T-helper 9 cell (primary cell): ENCODE data around the gene SCP2.

Experiments used
- DNase-seq: peaks from one replicate; pipeline ENCODE4 v3.0.0-alpha.2; 2020

Gene SCP2

DNA sequence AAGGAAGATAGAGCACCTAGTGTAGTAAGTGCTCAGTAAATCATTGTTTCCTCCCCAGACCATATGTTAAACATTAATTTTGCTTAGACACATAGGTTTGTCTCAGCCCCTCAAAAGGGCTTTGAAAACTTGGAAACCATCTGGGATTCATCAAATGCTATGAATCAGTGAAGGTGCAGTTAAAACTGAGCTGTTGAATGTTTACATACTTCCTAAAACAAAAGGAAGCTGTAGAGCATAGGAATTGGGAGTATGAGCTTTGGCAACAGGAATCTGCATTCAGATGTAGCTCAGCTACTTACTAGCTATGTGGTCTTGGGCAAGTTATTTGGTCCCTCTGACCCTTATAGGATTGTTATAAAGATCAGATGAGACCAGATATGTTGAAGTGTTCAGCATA lies 116.2 kb downstream of the SCP2 start:
- no peak for DNase-seq

DNA sequence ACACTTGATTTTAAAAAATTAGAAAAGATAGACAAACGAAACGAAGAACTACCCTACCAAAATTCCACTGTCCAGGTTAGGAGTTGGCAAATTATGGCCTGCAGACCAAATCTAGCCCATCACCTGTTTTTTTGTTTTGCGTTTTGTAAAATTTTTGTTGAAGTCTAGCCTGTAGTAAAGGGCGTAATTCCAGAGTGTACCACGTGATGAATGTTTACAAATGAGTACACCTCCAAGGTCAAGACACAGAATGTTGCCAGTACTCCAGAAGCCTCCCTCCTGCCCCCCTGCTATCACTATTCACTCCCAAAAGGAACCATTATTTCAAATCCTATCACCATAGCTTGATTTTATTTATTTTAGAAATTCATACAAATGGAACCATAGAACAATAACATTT lies 117.8 kb downstream of the SCP2 start:
- DNase-seq: no peak

DNA sequence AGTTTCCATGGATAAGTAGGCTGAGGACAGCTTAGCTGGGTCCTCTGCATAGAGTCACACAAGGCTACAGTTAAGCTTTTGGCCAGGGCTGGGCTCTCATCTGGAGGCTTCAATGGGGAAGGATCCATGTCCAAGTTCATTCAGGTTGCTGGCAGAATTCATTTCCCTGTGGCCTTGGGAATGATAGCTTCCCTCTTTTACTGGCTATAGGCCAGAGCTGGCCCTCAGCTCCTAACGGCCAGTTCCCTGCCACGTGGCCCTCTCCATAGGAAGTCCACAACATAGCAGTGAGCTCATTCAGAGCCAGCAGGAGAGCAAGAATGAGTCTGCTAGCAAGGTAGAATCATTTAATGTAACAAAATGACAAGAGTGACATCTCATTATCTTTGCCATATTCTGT lies 119.9 kb downstream of the SCP2 start:
- no peak for DNase-seq

DNA sequence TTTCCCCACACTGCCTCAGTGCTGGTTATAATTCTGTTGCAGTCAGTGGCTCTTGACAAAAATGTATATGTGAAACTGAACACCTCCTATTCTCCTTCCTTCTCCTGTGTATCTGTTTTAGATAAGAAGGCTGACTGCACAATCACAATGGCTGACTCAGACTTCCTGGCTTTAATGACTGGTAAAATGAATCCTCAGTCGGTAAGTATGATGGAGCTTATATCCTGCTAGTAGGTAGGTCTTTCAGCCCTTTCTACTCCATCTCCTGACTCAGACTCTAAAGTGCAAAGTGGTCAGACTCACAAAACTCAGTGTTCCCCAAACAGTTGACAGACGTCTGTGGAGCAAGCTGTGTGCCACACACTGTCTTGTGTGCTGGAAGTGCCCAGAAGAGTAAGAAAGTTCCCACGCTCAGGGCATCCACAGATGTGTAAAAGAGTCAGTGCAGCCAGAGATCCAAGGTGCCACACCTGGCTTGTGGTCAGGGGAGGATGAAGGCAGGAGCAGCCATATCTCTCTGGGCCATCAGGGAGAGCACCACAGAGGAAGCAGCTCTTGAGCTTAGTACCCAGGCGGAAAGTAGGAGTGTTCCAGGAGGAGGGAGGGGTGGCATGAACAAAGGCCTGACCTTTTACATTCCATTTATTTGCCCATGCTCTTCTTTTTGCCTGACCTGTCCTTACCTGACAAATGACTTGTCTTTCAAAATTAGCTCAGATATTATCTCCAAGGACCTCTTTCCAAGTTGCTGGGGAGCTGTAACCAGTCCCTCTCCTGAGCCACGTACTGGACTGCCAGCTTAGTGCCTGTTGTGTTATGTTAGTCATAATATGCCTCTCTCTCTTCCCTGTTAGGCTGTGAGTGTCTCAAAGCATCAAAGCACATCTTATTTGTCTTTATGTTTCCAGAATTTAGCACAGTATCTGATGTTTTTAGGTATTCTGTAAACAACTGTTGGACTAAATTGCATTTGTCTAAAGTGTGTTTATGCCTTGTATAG lies 121.0 kb downstream of the SCP2 start:
- DNase-seq: no peak

DNA sequence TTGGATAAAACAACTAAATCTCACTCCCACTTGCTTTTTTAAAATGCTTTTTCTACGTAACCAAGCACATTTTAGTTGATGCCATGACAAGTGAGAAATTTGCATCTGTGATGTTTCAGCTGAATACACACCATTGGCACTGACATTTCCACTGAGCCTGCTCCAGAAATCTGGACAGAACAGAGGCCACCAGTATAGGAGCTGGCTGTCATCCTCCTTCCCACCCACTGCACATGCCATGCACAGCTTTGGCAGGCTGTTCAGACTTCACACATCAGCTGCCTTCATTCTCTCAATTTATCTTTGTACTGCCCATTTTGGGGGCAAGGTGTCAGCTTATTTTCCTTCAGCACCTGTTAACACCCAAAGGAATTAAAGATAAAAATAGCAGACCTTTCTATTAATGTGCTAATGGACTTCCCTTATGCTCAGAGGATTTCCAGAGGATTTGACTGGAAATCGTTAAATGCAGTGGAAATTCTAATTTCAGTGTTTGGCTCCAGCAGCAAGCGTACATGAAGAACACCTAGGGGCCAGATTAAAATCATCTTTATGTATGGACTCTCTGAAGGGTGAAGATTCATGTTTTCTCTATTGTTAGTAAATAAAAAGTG lies 122.0 kb downstream of the SCP2 start:
- DNase-seq: no peak

DNA sequence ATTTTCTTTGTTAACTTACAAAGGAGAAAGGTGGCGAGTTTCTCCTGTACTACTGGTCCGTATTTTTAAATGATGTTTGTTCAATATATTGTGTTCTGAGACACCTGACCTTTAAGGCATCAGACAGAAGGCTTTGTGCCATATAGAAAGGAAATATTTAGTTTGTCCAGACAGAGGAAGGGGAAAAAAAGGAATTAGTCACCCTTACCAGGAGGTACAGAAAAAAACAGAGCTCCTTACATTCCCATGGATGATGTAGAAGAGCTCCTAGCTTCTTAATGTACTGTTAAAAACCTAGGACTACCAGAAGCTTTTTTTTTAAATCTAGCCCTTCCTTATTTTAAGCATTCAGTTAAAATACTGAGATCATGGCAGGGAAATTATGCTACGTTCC lies 122.5 kb downstream of the SCP2 start:
- DNase-seq: no peak

DNA sequence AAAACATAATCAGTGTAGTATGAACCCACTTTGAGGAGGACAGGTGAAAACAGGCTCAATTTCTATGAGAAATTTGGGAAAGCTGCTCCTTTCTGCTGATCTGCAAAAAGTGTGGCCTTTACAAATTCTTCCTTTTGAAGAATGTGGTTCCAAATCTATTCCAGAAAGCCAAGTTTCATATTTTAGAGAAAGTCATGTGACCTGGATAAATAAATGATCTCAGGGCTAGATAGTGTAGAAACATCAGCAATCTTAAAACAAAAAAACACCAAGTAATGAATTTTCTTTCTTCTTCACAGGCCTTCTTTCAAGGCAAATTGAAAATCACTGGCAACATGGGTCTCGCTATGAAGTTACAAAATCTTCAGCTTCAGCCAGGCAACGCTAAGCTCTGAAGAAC lies 123.2 kb downstream of the SCP2 start:
- DNase-seq: no peak

DNA sequence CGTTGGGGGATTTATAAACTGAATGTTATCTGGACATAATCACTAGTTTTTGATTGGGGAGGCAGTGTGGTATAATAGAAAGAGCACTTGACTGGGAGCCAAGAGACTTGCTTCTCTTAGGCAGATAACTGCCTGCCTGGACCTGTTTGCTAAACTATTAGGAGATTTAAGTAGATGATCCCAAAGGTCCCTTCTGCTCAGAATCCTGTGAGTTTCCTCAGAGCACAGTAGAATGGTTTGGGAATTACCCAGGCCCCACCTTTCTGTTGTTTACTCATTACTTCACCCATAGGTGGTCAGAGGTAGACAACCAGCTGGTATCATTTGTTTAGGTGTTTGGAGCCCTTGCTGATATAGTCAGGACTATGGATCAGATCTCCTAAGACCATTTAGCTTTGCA lies 124.6 kb downstream of the SCP2 start:
- DNase-seq: no peak

DNA sequence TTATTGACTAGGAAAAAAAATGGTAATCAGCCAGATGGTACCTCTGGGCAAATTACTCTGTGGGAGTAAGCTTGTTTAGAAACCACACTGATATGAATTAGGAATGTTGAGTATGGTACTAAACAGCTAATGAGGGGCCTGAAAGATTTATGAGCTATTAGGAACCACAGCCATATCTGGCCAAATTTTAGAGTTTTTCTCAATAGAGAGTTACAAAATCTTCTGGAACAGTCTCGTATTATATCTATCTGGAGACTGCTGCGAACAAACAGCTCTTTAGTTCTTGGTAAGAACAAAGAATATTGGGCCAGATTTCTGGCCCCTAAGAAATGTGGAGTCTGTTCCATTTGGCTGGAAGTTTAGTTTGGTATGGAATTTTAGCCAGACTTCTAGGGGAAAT lies 130.1 kb downstream of the SCP2 start:
- no peak for DNase-seq

DNA sequence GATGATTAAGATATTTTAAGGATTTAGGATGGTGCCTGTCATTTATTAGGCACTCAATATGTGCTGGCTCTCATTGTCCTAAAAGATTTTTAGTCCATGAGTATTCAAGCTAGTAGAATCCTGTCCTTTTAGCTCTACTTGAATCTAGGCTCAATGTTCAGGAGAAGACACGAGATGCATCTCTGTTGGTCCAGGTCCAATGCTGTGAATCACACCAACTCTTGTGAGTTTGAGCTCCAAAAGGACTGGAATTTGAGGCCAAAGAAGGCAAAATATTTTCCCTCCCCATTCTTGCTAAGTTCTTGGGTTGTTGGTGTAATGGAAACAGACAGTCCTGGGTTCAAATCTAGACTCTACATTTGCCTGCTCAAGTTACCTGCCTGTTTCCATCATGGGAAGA lies 133.5 kb downstream of the SCP2 start:
- DNase-seq: no peak

DNA sequence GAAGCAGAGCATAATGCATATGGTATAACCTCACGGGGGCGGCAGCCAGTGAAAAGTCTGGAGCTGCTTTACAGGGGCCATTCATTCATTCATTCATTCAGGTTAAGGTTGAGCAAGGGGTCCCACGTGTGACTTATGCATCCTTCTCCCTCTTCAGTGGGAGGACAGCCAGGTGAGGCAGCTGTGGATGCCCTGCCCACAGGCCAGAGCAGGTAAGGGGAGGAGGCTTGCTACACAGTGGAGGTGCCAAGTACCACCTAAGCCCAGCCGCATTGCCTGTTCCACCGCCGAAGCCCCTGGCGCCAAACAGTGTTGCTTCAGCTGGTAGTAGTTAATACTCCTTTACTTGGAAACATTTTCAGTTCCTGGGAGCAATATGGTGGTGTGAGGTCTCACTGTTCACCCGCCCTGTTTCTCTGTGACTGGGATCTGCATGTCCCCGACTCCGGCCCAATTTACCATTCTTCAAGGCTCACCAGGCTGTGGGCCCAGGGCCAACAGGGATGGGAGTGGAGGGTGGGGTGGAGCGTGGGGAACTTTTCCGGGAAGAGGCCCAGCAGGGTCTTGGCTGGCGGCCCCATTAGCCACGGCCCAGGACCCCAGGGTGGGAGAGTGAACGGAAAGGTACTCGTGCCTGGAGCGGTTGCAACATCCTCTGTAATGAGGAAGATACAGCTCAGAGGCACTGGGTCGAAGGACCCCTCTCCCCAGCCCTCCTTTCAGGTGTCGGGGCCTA lies 134.2 kb downstream of the SCP2 start:
- DNase-seq: no peak

DNA sequence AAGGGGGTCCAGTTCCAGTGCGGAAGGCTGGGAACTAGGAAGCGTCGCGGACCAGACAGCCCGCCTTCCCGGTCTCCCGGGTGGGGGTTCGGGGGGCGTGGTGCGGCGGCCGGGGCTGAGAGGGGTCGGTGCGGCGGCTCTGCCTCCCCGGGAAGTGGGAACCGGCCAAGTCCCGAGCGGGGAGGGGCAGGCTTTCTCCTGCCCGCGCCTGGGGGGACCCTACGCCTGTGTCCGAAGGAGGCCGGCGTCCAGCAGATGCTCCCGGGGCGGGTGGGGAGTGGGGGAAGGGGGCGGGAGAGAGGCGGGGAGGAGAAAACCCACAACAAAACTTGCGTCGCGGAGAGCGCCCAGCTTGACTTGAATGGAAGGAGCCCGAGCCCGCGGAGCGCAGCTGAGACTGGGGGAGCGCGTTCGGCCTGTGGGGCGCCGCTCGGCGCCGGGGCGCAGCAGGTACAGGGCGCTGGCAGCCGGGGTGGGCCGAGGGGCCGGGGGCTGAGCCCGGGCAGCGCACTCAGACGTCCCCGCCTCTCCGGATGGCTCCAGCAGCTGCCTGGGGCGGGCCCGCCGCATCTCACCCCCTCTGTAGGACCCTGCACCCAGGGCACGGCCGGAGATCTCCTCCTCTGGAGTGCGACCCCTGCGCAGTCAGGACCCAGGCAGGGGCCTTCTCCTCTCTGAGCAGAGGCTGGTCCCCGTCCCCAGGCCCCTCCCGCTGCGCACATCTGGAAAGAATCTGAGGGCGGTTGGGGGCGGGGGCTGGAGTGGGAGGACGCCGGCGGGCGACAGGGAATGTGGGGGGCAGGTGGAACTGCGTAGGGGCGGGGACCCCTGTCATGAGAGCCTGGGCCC lies 135.0 kb downstream of the SCP2 start, which contains the start of gene PODN:
PODN (plus strand) TSS at position 355 of the 849 bp plus-strand sequence. CDS start 7,643 bp downstream, outside the sequence.
- no peak for DNase-seq

DNA sequence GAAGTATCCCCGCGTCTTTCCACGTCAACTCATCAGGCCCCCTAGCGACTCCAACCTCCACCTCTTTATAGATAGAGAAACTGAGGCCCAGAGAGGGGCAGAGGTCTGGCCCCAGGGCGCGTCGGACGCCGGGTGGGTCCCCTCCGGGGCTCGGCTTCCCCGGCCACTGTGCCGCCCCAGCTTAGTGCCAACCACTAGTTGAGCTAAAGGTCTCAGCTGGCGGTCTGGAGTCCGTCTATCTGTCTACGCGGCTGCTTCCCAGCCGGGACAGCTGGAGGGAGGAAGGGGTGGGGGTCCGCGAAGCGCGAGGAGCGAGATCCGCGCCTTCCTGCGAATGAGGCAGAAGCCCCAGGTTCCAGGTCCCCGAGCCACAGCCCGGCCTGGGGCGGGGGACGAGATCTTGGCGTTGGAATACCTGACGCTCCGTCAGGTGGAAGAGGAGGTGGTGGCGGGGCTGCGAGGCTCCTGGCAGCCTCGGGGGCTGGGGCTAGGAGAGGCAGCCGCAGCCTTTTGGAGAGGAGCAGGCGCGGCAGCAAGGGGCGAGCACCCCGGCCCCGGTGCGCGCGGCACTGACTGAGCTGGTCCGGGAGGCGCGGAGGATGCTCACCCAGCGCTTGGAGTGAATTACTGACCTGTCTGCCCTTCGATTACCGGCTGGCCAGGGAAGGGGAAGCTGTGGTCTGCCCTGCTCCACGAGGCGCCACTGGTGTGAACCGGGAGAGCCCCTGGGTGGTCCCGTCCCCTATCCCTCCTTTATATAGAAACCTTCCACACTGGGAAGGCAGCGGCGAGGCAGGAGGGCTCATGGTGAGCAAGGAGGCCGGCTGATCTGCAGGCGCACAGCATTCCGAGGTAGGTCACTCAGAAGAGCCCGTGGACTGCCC lies 135.9 kb downstream of the SCP2 start:
- DNase-seq: no peak

DNA sequence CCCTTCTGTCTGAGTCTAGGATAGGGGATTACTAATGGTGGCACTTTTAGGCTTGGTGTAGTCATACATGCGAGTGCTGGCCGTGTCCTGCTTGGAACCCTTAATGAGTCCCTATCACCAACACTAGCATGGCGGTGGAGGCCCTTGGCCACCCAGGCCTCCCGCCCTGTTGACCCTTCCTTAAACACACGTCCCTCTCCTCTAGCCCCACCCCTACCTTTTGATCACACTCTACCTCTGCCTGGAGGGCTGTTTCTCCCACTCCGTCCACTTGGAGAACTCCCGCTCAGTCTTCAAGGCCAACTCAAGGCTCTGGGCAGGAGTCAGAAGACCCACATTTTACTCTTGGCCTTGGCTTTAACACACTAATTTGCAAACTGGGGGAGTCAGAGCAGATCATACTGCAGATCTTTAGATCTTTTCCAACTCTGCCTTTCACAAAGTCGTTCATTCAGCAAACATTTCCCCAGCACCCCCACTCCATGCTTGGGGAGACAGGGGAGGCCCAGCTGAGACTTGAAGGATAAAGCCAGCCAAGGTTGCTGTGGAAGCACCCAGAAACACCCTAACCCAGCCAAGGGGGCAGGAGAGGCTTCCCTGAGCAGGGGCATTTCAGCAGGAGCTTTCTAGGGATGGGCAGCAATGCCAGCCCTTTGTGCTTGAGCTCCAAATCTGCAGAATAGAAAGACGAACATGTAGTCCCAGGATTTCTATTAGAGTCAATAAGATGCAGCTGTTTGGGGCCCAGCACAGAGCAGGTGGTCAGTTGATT lies 136.9 kb downstream of the SCP2 start:
- no peak for DNase-seq

DNA sequence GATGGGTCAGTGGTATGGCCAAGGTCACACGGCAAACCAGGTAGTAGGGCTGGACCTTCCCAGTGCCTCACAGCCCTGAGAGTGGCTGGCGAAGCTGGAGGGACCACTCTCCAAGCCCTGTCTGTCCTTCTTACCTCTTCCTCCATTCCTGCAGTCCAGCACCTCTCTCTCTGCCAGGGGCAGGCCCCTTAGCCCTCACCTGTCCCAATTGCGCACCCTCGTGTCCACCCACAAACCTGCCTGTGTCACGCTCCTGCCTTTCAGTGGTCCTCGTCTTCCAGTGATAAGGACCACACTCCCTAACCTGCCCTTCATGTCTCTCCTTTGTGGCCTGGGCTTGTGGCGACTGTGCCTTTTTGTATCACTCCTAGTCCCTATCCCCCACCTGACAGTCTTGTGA lies 138.3 kb downstream of the SCP2 start:
- no peak for DNase-seq

DNA sequence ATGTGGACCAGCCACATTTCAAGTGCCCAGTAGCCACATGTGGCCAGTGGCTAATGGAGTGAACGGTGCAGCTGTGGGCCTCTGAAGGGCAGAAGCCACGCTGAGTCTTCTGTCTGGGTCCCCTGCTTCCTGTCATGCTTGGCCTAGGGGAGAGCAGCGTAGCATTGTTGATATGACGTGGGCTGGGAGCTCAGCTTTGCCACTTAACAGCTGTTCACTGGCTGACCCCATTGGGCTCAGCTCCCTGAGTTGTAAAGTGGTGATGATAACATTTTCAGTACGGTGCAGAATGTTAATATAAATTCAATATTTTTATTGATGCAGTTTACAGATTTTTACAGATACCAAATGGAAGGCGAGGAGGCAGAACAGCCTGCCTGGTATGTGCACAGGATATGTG lies 139.4 kb downstream of the SCP2 start:
- DNase-seq: no peak

DNA sequence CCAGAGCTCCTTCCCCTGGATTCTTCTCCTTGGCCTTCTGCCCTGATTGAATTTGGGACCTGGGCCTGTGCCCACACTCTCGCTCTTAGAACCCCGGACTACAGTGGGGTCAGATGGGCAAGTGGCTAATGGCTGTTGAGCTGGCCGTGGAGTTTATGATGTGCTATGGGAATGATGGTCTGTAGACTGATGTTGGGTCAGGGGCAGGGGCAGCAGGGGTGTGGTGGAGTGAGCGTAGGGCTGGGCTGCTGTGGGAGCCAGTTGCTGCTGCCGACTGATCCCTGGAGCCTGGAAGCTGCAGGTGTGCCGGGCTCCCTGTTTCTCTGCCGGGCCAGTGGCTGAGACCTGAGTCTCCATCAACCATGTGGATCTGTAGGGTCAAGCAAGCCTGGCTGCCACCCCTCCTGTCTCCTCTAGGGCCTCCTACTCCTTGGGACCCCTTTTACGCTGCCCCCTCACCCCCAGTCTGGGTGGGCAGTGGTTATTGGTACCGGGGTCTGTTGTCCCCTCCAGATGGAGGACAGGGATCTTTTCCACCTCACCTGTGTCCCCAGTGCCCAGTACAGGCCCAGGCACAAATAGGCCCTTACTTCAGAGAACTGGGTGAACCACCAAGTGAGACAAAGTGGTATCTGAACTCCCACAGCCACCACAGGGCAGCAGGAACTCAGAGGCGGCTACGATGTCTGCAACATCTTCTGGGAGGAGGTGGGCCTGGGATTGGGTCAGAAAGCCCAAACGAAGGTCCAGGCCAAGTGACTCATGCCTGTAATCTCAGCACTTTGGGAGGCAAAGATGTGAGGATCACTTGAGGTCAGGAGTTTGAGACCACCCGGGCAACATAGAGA lies 140.0 kb downstream of the SCP2 start:
- DNase-seq: no peak

DNA sequence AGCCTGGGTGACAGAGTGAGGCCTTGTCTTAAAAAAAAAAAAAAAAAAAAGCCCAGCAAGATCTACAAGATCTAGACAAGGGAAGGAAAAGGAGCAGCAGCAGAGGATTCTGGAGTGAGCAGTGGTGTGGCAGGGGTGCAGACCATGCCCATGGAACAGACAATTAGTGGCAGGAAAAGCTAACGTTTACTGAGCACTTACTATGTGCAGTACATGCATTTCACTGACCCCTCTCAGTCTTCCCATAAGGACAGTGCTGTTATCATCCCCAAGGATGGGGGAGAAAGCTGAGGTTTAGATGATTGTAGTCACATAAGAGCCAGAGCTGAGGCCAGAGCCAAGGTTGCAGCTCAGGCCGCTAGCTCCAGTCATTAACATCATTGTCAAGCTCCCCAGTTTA lies 140.8 kb downstream of the SCP2 start:
- no peak for DNase-seq

DNA sequence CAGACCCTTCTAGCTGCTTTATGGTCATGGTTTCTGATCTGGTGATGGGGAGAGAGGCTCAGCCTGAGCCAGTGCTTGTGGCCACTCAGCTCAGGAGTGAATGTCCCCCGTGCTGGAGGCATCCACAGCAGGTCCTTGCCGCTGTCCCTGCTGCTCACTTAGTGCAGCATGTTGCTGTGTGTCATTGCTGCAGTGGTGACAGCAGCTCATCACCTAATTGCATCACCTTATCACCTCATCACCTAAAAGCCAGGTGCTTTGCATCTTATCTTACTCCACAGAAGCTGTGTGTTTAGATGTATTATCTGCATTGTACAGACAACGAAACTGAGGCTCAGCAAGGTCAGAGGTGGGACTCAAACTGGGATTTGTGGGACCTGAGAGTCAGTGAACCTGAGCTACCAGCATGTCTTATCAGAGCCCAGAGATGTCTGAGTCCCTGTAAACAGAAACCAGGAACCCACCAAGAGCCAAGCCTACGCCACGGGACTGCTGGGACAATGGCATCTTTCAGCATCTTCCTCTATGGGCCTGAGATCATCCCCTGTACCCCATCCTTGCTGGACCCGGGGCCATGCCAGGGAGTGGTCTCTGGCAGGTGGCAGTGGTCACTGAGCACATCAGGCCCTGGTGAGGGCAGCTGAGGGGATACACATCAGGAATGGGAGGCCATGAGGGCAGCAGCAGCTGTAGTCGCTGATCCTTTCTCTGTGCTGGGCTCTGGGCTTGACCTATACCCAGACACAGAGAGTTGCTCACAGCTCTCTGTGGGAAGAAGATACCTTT lies 141.4 kb downstream of the SCP2 start:
- DNase-seq: no peak
